Pancreas (tissue), 10 donors: ENCODE data around the gene CDV3. TPM values are rescaled to one million over a fixed set of nuclear protein-coding genes. Genes with fewer than 3 reads are reported as not detected.

Experiments
- ATAC-seq, 4 donors: fragments of 200-7000 bp; cut with Tn5 transposase; one replicate each; pipeline versions ENCODE4 v1.8.0 to v1.9.1; 2020; ENCODE audit warnings: mild to moderate bottlenecking in 4 of 4, moderate library complexity in 4 of 4
- DNase-seq, 6 donors: peaks; one replicate each; pipeline ENCODE4 v3.0.0-alpha.2; 2020
- FAIRE-seq: peaks from 2 replicates; lab custom pipeline; 2012; peaks lifted over from hg19 to GRCh38; lab: Jason Lieb, UNC
- H3K27ac ChIP-seq, 4 donors: fragments of 200-600 bp; sonication (generic); 1 replicate in 3 of 4; 2 replicates in 1 of 4; pipeline versions ENCODE4 v1.5.0 to v1.8.0; 2020
- H3K27me3 ChIP-seq, 4 donors: fragments of 200-600 bp; one replicate each; pipeline ENCODE4 v1.8.0; 2021
- H3K36me3 ChIP-seq, 3 donors: fragments of 200-600 bp; sonication (generic) in 1 of 3; one replicate each; pipeline versions ENCODE4 v1.5.0 to v1.8.0; 2020 to 2021
- H3K4me1 ChIP-seq, 3 donors: fragments of 200-600 bp; one replicate each; pipeline ENCODE4 v1.8.0; 2021
- H3K4me3 ChIP-seq, 4 donors: fragments of 200-600 bp; sonication (generic) in 2 of 4; one replicate each; pipeline versions ENCODE4 v1.5.0 to v1.8.0; 2020 to 2021
- H3K9me3 ChIP-seq, 4 donors: fragments of 200-600 bp; one replicate each; pipeline ENCODE4 v1.8.0; 2021
- WGBS, 2 donors: extraction: QIAGEN DNeasy Blood & Tissue Kit; methylation state at CpG; one replicate each; pipeline ENCODE4 v1.1.7; 2013; 5-methylcytosine and 5-hydroxymethylcytosine counted together
- intact Hi-C, 3 donors: fragments of 100-400 bp; cut with DNase I; formaldehyde crosslinking; loops; one replicate each; pipeline versions ENCODE4 v1.11.1 to v1.14.2; 2022
- polyA plus RNA-seq, 2 donors: library from polyadenylated mRNA; stranded (reverse); fragments of 200-250 nt; gene quantifications; one replicate each; pipeline ENCODE4 v1.2.3, GENCODE V29; 2013
- total RNA-seq, 6 donors: library from RNA; stranded (reverse); fragmentation: NEBNext Ultra II Directional in 4 of 6; extraction: Animal tissue kit (Norgen Biotek cat#: 25700) in 4 of 6; gene quantifications; one replicate each; pipeline versions ENCODE4 v1.2.1 to v1.2.4, GENCODE V29; 2021 to 2023
- TF ChIP-seq, protein P1 (sequence below), 4 donors: fragments of 200-600 bp; sonication (generic) in 3 of 4; IDR thresholded peaks; one replicate each; pipeline versions ENCODE4 v1.5.0 to v1.8.0; 2021; ENCODE audit warnings: antibody characterized with exemption in 4 of 4
- donor health status: healthy with polysubstance abuse.
- donor health status: DM: no; HTN: no; CAD: no; lungs with moderate emphysema.
- donor health status: DM: no; HTN: no; CAD: no.
- donor health status: control.
- donor health status: control.
- donor health status: Bipolar disorder and iron deficiency.
- donor health status: DM: yes; HTN: yes; CAD: no.
- donor health status: DM: no; HTN: no; CAD: no.
- donor health status: DM: no; HTN: no; CAD: no.
- donor health status: DM: yes; HTN: yes; CAD: no.

The CDV3 gene
- total and polyA plus RNA-seq, 8 donors: 27.6 to 92.9 (median 74.7) TPM

DNA sequence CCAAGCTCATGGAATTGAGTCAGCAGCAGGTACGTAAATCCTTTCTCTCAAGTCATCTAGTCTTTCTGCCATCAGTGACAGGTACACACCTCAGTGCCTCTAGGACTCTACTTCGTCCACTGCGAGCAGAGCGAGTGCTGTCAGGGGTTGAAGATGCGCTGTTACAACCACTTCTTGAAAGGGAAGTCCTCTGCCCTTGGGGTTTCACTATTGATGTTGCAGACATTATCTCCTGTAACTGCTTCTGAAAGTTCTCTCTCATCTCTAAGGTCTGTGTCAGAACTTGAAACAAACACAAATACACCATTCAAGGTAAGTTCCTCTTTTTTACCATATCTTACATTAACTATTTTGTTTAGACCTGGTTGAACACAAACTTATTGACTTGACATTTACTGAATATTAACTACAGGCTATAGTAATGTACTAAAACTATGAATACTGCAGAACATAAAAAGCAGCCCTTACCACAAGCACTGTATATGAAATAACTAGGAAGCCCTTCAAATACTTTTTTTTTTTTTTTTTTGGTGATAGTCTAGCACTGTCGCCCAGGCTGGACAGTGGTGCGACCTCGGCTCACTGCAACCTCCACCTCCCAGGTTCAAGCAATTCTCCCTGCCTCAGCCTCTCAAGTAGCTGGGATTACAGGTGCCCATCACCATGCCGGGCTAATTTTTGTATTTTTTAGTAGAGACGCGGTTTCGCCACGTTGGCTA lies 46.7 kb downstream of the CDV3 start:
- Histone ChIP-seq H3K4me1 (no peaks in the 10 kb centered on the region), H3K27ac (no peak overlapping the region), H3K27me3 (no peaks in the 10 kb centered on the region), H3K36me3 (peaks cover 0 to 24% (median 9%) of the 10 kb centered on the region in 3 donors), H3K4me3 (no peak overlapping the region), H3K9me3 (no peaks in the 10 kb centered on the region)
- FAIRE-seq: no peak
- no peak for ATAC-seq
- DNase-seq: no peak
- TF ChIP-seq, protein P1, sequence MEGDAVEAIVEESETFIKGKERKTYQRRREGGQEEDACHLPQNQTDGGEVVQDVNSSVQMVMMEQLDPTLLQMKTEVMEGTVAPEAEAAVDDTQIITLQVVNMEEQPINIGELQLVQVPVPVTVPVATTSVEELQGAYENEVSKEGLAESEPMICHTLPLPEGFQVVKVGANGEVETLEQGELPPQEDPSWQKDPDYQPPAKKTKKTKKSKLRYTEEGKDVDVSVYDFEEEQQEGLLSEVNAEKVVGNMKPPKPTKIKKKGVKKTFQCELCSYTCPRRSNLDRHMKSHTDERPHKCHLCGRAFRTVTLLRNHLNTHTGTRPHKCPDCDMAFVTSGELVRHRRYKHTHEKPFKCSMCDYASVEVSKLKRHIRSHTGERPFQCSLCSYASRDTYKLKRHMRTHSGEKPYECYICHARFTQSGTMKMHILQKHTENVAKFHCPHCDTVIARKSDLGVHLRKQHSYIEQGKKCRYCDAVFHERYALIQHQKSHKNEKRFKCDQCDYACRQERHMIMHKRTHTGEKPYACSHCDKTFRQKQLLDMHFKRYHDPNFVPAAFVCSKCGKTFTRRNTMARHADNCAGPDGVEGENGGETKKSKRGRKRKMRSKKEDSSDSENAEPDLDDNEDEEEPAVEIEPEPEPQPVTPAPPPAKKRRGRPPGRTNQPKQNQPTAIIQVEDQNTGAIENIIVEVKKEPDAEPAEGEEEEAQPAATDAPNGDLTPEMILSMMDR (IDR thresholded peaks at IDR 0.05): no peak
- 95 to 98% methylated on average over 13 of the region's 13 CpGs for WGBS, 2 donors
- intact Hi-C loops: no loop called here

DNA sequence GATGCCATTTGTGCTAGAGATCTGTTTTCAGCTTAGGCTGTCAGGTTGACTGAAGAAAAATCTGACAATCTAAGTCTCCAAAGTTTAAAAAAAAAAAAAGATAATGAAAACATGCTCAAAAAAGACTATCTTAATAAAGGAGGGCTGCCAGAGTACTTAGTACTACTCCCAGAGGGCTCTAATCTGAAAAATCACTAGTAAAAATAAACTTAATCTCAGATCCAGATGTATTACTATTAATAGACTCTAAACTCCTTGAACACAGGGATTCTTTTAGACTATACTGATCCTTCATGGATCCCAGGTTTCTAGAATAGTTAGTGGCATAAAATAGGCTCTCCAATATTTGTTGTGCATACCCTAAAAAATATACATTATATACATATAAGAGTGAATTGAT lies 54.3 kb downstream of the CDV3 start:
- H3K4me3 ChIP-seq: no peak overlapping the region

DNA sequence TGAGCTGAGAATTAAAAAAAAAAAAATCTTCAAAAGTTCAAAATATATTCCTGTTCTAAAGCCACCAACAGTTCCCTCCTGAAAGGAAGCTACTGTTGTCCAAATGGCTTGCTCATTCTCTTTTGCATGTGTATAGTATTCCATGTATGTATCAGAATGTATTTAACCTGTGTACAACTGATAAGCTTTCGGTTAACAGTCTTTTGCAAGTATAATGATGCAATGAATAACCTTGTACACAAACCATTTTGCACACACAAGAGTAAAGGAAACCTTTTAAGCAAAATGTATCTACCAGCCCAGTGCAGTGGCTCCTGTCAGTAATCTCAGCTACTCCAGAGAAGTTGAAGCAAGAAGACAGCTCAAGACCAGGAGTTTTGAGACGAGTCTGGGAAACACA lies 55.7 kb downstream of the CDV3 start:
- no peak for FAIRE-seq
- ATAC-seq: no peak
- Histone ChIP-seq H3K9me3 (no peaks in the 10 kb centered on the region), H3K4me1 (peaks cover 0 to 3% (median 0%) of the 10 kb centered on the region in 3 donors), H3K4me3 (no peak overlapping the region), H3K36me3 (peaks cover 0 to 25% (median 0%) of the 10 kb centered on the region in 3 donors), H3K27ac (no peak overlapping the region), H3K27me3 (no peaks in the 10 kb centered on the region)
- intact Hi-C loops: no loop called here
- DNase-seq: no peak
- 74 to 82% methylated on average over 2 of the region's 2 CpGs for whole genome bisulfite sequencing, 2 donors
- TF ChIP-seq, protein P1 (IDR thresholded peaks at IDR 0.05): no peak

More for the DNA sequence above, 54.3 kb downstream of the CDV3 start:
- FAIRE-seq (no peak), DNase-seq (no peak), ATAC-seq (no peak)
- peaks cover 0 to 25% (median 0%) of the 10 kb centered on the region in 3 donors for H3K36me3 ChIP-seq
- TF ChIP-seq, protein P1 (IDR thresholded peaks at IDR 0.05): no peak
- H3K4me1 ChIP-seq: no peaks in the 10 kb centered on the region
- H3K9me3 ChIP-seq: no peaks in the 10 kb centered on the region
- intact Hi-C loops: no loop called here
- no peak overlapping the region for H3K27ac ChIP-seq
- H3K27me3 ChIP-seq: no peaks in the 10 kb centered on the region

DNA sequence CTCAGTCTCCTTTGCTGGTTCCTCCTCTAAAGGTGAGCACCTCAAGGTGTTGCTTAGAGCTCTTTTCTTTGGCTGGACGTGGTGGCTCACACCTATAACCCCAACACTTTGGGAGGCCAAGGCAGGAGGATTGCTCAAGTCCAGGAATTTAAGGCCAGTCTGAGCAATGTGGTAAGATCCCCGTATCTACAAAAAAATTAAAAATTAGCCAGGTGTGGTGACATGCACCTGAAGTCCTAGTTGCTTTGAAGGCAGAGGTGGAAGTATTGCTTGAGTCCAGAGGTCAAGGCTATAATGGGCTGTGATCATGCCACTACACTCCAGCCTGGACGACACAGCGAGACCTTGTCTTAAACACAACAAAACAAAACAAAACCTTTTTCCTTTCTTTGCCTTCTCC lies 60.0 kb downstream of the CDV3 start:
- no peak for ATAC-seq
- Histone ChIP-seq H3K27ac (no peak overlapping the region), H3K27me3 (no peaks in the 10 kb centered on the region), H3K4me3 (no peak overlapping the region), H3K36me3 (peaks cover 0 to 20% (median 0%) of the 10 kb centered on the region in 3 donors), H3K9me3 (no peaks in the 10 kb centered on the region), H3K4me1 (peaks cover 0 to 3% (median 0%) of the 10 kb centered on the region in 3 donors)
- FAIRE-seq: no peak
- intact Hi-C loops: no loop called here
- DNase-seq: no peak
- 69 to 71% methylated on average over 4 of the region's 4 CpGs for WGBS, 2 donors
- TF ChIP-seq, protein P1 (IDR thresholded peaks at IDR 0.05): no peak

Other genes with a start within 250 kb of the CDV3 start
- gene BFSP2, start 173.6 kb upstream of the CDV3 start, total RNA-seq: not detected
- gene BFSP2, start 173.6 kb upstream of the CDV3 start, polyA plus RNA-seq: not detected
- gene TOPBP1, start 88.3 kb downstream of the CDV3 start, total RNA-seq: 10 to 100 TPM in 1 of 6 donors, 1 to 10 TPM in 5; 6.1 to 13.0 (median 8.0) TPM
- gene TOPBP1, start 88.3 kb downstream of the CDV3 start, polyA plus RNA-seq: 10 to 100 TPM in 1 of 2 donors, 1 to 10 TPM in 1; 5.8 to 10.4 TPM
- 10 to 100 TPM in 2 of 6 donors, 1 to 10 TPM in 4; 1.1 to 30.7 (median 8.2) TPM for gene TF, start 172.7 kb downstream of the CDV3 start, total RNA-seq
- gene TF, start 172.7 kb downstream of the CDV3 start, polyA plus RNA-seq: 1 to 10 TPM; 3.4 to 3.9 TPM
- 100 to 1,000 TPM in 2 of 6 donors, 10 to 100 TPM in 4; 67.2 to 132 (median 77.1) TPM for gene SRPRB, start 232.1 kb downstream of the CDV3 start, total RNA-seq
- 10 to 100 TPM; 37.0 to 37.1 TPM for gene SRPRB, start 232.1 kb downstream of the CDV3 start, polyA plus RNA-seq